Calu3 (cell line): ENCODE measurements around the gene ERCC8. TPM values are rescaled to one million over a fixed set of nuclear protein-coding genes. Genes with fewer than 3 reads are reported as not detected.
"Not testable (repeated sequence)": the region's sequence is repeated elsewhere in the genome, so short reads cannot be mapped to it uniquely, and the experiment has no call there.

Experiments used
- BruUV-seq: library from RNA; stranded (reverse); fragments of 400-500 nt; replicated peaks from 2 replicates; lab custom pipeline; 2021; lab: Mats Ljungman, UMichigan
- CTCF ChIA-PET: fragments of 300-600 bp; sonication (Branson Sonifier 250); formaldehyde crosslinking; loops from one replicate; lab custom pipeline; 2022; ENCODE audit warnings: antibody characterized with exemption; lab: Charles Lee
- DNase-seq: peaks from one replicate; pipeline ENCODE4 v3.0.0; 2022
- H3K27ac Mint-ChIP-seq: one replicate; pipeline ENCODE4 v1.8.0; 2022; ENCODE audit warnings: mixed read lengths; ENCODE audit not compliant: unreplicated experiment
- H3K27me3 Mint-ChIP-seq: one replicate; pipeline ENCODE4 v1.8.0; 2022; ENCODE audit warnings: mixed read lengths; ENCODE audit not compliant: unreplicated experiment
- H3K36me3 Mint-ChIP-seq: one replicate; pipeline ENCODE4 v1.8.0; 2022; ENCODE audit warnings: mild to moderate bottlenecking, moderate library complexity, mixed read lengths; ENCODE audit not compliant: insufficient read depth, unreplicated experiment
- H3K4me1 Mint-ChIP-seq: one replicate; pipeline ENCODE4 v1.8.0; 2022; ENCODE audit warnings: mild to moderate bottlenecking, low read depth, mixed read lengths; ENCODE audit not compliant: unreplicated experiment
- H3K4me3 Mint-ChIP-seq: one replicate; pipeline ENCODE4 v1.8.0; 2022; ENCODE audit warnings: mild to moderate bottlenecking, low read depth, moderate library complexity, mixed read lengths; ENCODE audit not compliant: unreplicated experiment
- H3K9me3 Mint-ChIP-seq: one replicate; pipeline ENCODE4 v1.8.0; 2022; ENCODE audit warnings: low read depth, mixed read lengths; ENCODE audit not compliant: unreplicated experiment
- CTCF ChIP-seq: fragments of 200-600 bp; IDR thresholded peaks from one replicate; pipeline ENCODE4 v1.8.0; 2022; ENCODE audit warnings: antibody characterized with exemption; ENCODE audit not compliant: unreplicated experiment
- intact Hi-C: fragments of 100-400 bp; cut with micrococcal nuclease; formaldehyde crosslinking; loops from one replicate; pipeline ENCODE4 v1.10.0; 2022; ENCODE audit not compliant: unreplicated experiment
- total RNA-seq: library from RNA; stranded (reverse); gene quantifications from 2 replicates; pipeline ENCODE4 v1.2.3, GENCODE V29; 2022

The ERCC8 gene
- total RNA-seq, 1 experiment from 2014 or later = 19.7 TPM

GRCh38 chr5:60870857-60871256 lies 74.0 kb downstream of the ERCC8 start:
- Mint-ChIP-seq H3K4me1 (no peaks in the 10 kb centered on the region), H3K27ac (no peak overlapping the region), H3K36me3 (no peaks in the 10 kb centered on the region), H3K27me3 (no peaks in the 10 kb centered on the region), H3K4me3 (no peak overlapping the region), H3K9me3 (peaks cover 7% of the 10 kb centered on the region)
- CTCF ChIA-PET = no interaction called here
- no peak for TF ChIP-seq CTCF
- intact Hi-C loops = no loop called here
- no peak for DNase-seq
- BruUV-seq = no TSS peak

- BruUV-seq, H3K4me3 Mint-ChIP-seq, DNase-seq, intact Hi-C loops, H3K27me3 Mint-ChIP-seq, H3K27ac Mint-ChIP-seq, H3K4me1 Mint-ChIP-seq, CTCF ChIA-PET, H3K9me3 Mint-ChIP-seq, H3K36me3 Mint-ChIP-seq: not testable (repeated sequence)
Observed at GRCh38 chr5:60860572-60860971, 84.3 kb downstream of the ERCC8 start.

DNA sequence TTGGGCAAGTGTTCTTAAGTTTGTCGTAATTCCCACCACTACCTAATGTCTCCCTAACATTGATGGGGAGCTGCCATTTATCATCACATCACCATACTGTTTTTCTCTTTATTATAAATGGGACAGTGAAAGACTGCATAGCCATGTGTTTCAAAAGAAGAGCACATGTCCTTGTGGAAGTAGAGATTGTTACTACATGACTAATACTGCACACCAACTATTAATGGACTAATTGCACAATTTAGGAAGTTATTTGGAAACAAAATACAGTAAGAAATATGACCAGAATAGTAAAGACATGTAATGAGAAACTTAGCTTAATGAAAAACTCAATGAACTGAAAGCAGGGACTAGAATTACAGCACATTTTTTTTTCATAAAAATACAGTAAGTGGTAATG lies 88.8 kb downstream of the ERCC8 start:
- intact Hi-C loops = no loop called here
- Mint-ChIP-seq H3K4me1 (no peaks in the 10 kb centered on the region), H3K27ac (no peak overlapping the region), H3K4me3 (no peak overlapping the region), H3K9me3 (no peaks in the 10 kb centered on the region), H3K36me3 (no peaks in the 10 kb centered on the region), H3K27me3 (no peaks in the 10 kb centered on the region)
- no peak for DNase-seq
- no TSS peak for BruUV-seq
- no peak for TF ChIP-seq CTCF
- CTCF ChIA-PET = no interaction called here

- TF ChIP-seq CTCF = no peak
- intact Hi-C loops = no loop called here
- no TSS peak for BruUV-seq
- no peaks in the 10 kb centered on the region for H3K9me3 Mint-ChIP-seq
- H3K4me1 Mint-ChIP-seq = no peaks in the 10 kb centered on the region
- no peak overlapping the region for H3K27ac Mint-ChIP-seq
- CTCF ChIA-PET = no interaction called here
- H3K4me3 Mint-ChIP-seq = no peak overlapping the region
- H3K27me3 Mint-ChIP-seq = no peaks in the 10 kb centered on the region
- no peaks in the 10 kb centered on the region for H3K36me3 Mint-ChIP-seq
- no peak for DNase-seq
Observed at GRCh38 chr5:60852940-60853339, 91.9 kb downstream of the ERCC8 start.

DNA sequence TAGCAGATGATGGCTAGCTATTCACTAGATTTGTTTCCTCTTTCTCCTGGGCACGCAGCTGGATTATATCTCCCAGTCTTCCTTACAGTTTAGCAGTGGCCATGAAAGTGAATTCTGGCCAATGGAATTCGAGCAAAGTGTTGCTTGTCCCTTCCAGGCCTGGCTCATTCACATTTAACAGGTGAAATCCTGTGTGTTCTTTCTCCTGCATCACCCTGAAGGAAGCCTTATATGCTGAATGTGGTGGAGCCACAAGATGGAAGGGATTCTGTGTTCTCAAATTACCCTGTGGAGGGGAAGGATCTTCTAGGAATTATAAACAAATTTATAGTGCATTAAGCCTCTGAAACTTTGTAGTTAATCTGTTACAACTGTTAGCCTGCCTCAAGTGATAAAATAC lies 92.6 kb downstream of the ERCC8 start:
- Mint-ChIP-seq H3K4me1 (no peaks in the 10 kb centered on the region), H3K36me3 (no peaks in the 10 kb centered on the region), H3K9me3 (no peaks in the 10 kb centered on the region), H3K4me3 (no peak overlapping the region), H3K27ac (no peak overlapping the region), H3K27me3 (no peaks in the 10 kb centered on the region)
- CTCF ChIA-PET = interaction anchor here (0.8 kb wide), 1 partner anchor 88 kb away, joined by 3 read pairs; no protein-coding TSS in a partner anchor
- DNase-seq = no peak
- no TSS peak for BruUV-seq
- TF ChIP-seq CTCF = no peak
- intact Hi-C loops = no loop called here
